Hindlimb muscle (tissue), 1 donor: Measurements from ENCODE around the gene LSMEM2. TPM values are rescaled to one million over a fixed set of nuclear protein-coding genes. Genes with fewer than 3 reads are reported as not detected.
"Not testable (repeated sequence)": the region's sequence is repeated elsewhere in the genome, so short reads cannot be mapped to it uniquely, and the experiment has no call there.

Experiments
- DNase-seq: peaks from one replicate; pipeline ENCODE4 v3.0.0-alpha.2; 2013
- polyA plus RNA-seq: library from polyadenylated mRNA; unstranded; fragments of 120-200 nt; gene quantifications from one replicate; pipeline ENCODE4 v1.2.1, GENCODE V29; 2013; ENCODE audit not compliant: insufficient read length

Gene LSMEM2
- polyA plus RNA-seq, 1 donor, result 35.9 TPM

DNA sequence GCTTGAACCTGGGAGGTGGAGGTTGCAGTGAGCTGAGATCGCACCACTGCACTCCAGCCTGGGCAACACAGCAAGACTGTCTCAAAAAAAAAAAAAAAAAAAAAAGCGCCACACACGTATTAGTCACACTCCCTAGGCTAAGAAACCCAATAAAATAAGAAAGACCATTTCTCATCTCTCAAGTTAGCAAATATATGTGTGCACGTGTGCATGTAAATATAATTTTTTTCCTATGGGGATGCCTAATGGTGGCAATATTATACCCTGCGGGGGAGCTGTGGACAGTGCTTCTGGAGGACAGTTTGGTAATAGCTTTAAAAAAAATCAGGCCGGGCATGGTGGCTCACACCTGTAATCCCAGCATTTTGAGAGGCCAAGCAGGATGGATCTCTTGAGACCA, 5.2 kb downstream of the LSMEM2 start:
- not testable (repeated sequence) for DNase-seq

DNA sequence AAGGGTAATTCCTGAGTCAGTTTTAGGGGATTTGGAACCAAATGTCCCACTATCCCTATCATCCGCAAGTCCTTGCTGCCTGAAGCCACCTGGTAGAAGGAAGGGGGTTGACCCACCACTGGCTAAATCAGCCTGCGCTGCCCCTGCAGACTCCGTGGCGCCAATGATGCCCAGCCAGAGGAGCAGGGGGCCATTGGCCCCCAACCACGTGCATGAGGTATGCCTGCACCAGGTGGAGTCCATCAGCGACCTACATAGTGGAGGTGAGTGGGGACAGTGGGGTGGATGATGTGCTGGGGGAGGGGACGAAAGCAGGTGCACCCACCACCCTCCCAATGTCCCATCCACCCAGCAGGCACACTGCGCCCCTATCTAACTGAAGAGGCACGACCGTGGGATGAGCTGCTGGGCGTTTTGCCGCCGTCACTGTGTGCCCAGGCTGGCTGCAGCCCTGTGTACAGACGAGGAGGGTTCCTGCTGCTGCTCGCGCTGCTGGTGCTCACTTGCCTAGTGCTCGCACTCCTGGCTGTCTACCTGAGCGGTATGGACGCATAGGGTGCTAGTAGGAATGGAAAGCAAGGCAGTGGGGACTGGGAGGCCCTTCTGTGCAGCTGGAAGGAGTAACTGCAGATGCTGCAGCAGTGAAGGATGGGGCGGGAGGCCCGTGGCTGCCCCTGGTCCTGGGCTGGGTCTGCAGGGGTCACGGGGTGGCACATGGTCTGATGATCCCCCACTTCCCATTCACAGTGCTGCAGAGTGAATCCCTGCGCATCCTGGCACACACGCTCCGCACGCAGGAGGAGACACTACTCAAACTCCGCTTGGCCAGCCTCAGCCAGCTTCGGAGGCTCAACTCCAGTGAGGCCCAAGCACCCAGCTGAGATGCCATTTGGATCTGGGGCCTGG, 7.7 kb downstream of the LSMEM2 start:
- no peak for DNase-seq

DNA sequence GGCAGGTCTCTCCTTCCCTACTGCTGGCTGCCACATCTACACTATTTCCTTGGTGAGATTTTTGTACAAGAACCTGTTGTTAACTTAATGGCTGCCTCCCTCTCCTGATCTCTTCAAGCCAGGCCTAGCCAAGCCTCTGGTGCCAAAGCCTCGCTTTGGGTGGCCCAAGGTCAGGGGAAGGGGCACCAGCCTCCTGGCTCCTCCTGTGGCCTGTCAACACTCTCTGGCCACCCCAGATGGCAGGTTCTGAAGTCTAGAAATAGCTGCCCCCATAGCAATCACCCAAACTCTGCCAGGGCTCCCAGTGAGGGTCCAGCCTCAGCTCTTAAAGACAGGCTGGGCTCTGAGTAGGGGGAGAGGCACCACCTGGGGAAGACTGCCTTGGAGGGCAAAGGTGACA, 8.4 kb downstream of the LSMEM2 start:
- no peak for DNase-seq

GRCh38 chr3:50288387-50289007, 9.6 kb downstream of the LSMEM2 start:
- DNase-seq, result no peak

DNA sequence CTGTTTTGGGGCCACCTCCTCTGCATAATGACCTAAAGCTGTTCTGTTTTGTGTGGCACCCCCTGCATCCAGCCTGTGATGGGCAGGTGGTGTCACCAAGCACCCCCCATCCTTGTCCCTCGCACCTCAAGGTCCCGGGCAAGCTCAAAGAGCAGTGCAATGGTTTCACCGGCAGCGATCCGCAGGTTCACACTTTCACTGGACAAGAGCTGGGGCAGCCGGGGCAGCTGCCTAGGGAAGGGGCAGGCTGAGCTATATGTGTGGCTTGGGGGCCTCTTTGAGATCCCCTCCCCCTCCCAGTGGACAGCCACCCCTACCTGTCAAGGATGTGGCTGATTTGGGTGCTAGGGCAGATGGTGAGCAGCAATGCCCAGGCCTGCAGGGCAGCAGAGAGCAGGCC, 10.2 kb downstream of the LSMEM2 start:
- no peak for DNase-seq

- DNase-seq, result no peak
Observed at GRCh38 chr3:50290161-50290641, 11.3 kb downstream of the LSMEM2 start.

- peak; percentile 98 for DNase-seq
Observed at GRCh38 chr3:50292159-50293078, 13.5 kb downstream of the LSMEM2 start, which contains the start of gene IFRD2. Gene IFRD2 (minus strand): TSS chr3:50292429. CDS start chr3:50292274, 155 bp downstream.

GRCh38 chr3:50293079-50293801, 14.4 kb downstream of the LSMEM2 start:
- DNase-seq, result no peak

- no peak for DNase-seq
Observed at GRCh38 chr3:50294089-50294488, 15.2 kb downstream of the LSMEM2 start.

DNA sequence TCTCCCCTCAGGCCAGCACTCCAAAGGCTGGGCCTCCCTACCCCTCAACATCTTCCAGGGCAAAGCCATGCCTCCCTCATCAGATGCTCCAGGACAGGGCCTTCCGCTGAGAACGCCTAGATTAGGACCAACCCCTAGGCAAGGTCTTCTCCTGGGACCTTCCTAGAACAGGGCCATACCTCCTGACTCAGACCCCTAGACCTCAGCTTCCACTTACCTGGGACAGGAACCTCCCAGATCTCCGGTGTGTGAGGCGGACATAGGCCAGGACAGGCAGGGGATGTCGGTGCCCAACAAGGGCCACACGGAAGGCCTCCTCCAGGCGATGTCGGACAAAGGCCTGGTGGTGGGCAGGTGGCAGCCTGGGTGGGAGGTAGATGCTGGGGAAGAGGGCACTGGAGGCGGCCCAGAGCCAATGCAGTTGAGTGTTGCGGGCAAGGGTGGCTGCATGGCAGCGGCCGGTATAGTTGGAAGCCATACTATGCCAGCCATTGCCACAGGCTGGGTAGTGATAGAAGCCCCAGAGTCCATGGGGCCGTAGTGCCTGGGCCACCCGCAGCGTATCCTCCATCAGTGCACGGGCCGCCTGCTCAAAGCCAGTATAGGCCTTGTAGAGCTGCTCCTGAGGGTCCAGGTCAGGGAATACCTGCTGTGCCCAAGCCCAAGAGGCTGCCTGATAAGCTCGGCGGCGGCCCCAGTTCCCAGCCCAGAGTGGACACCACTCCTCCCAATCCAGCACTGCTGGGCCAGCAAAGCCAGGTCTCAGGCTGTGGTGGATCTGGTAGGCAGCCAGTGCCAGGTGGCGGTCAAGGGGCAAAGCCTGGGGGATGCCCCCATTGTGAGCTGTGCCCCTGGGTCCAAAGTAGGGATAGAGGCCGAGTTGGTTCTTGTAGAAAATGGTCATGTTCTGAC, 15.9 kb downstream of the LSMEM2 start:
- DNase-seq, result no peak

- DNase-seq, result no peak
Observed at GRCh38 chr3:50295553-50296431, 16.9 kb downstream of the LSMEM2 start.

GRCh38 chr3:50296721-50297383, 18.0 kb downstream of the LSMEM2 start:
- DNase-seq, result no peak

- DNase-seq, result no peak
Observed at GRCh38 chr3:50297384-50297775, 18.5 kb downstream of the LSMEM2 start.

DNA sequence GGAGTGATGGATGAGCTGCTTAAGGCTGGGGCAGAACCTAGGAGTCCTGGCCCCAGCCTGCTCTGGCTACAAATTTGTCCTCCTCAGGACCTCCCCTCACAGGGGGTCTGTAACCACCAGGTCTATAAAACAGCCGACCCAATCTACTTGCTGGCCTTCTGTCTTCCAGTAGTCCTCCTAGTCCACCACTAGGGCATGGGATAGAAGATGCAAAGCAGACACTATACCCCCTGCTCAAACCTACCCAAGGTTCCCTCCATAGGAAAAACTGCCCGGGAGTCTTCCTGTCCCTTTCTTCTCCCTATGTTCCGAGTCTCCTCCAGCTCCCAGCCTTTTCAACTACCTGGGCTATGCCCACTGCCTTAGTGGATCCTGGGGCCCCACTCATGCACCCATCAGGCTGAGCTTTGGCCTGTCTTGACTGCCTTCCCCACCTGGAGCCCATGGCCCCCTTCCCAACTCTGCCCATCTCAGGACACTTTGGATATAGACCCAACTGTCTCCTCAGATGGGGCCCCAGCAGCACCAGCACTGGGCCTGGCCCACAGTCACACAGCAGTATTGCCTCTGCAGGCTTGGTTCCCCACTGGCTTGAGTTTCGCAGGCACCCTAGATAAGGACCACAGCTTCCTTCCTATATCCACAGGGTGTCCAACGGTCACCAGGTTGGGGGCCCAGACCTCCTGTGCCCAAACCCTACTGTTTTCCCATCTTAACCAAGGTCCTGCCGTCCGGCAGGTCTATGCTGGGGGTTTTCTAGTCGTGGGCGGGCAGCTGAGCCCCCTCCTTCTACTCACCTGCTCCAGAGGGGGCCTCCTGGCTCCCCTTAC, 19.2 kb downstream of the LSMEM2 start:
- no peak for DNase-seq

GRCh38 chr3:50298836-50299637, 20.1 kb downstream of the LSMEM2 start, which contains the start of the genes HYAL3 and NAA80:
Gene HYAL3 (minus strand): TSS chr3:50299405. CDS start chr3:50295602, 3,803 bp downstream.
Gene NAA80 (minus strand): TSS chr3:50299405. CDS start chr3:50297463, 1,942 bp downstream.
- peak; percentile 99 for DNase-seq

DNA sequence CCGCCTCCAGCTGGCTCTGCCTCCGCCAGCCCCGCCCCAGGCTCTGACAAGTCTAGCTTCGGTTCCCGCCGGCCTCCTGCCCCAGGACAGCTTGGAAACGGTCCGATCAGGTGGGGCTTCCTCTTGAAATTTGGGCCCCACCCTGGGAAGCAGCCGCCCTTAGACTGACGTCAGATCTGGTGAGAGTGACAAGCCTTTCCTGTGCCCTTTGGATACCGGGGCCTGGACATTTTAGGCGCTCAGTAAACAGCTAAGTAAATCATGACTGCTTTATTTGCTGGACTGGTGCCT, 20.7 kb downstream of the LSMEM2 start:
- no peak for DNase-seq

DNA sequence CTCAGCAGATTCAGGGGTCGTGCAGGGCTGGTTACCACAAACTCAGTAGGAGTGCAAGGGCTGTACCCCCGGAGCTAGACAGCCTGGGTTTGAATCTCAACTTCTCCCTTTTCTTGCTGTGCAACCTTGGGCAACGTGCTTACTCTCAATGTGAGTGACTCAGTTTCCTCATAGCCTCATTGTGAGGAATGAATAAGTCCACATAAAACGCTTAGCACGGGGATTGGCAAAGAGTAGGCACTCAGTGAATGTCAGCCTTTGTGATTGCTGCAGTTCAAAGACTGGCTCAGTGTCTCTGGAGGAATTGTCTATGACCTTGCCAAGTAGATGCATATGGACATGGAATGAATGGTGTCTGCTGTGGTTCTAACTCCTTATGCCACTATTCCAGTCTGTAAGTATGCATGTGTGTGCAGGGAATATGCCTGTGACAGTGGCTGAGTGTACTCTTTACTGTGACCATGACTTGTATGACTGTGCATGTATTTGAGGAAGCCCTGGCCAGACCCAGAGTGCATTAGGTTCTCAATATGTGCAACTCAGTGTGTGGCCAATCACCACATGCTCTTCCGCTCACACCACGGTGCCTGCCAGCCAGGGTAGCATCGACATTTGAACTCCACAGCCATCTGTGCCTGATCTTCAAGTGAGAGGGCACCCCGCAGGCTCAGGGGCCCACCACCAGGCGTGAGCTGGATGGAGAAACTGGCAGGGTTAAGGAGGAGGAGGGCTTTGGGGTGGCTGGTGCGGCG, 21.2 kb downstream of the LSMEM2 start:
- no peak for DNase-seq
